Effector memory CD4-positive, alpha-beta T cell (primary cell): ENCODE results near the gene GLT1D1.
A peak's percentile ranks its signal among the peaks of the same experiment; 100 is the strongest.

Experiments used
- DNase-seq, 3 donors: peaks; one replicate each; pipeline ENCODE4 v3.0.0-alpha.2; 2020
- H3K27ac ChIP-seq: 2 replicates; pipeline ENCODE4 v1.7.0; 2013; ENCODE audit warnings: mild to moderate bottlenecking, low read length, moderate library complexity; ENCODE audit not compliant: insufficient read depth, poor library complexity, severe bottlenecking
- H3K27me3 ChIP-seq: replicated peaks from 2 replicates; pipeline ENCODE4 v1.7.0; 2013; ENCODE audit warnings: mild to moderate bottlenecking, low read length; ENCODE audit not compliant: insufficient read depth, control insufficient read depth, poor library complexity, severe bottlenecking
- H3K36me3 ChIP-seq: 2 replicates; pipeline ENCODE4 v1.7.0; 2013; ENCODE audit warnings: mild to moderate bottlenecking, low read length, moderate library complexity; ENCODE audit not compliant: control insufficient read depth, insufficient read depth
- H3K4me1 ChIP-seq: 2 replicates; pipeline ENCODE4 v1.7.0; 2013; ENCODE audit warnings: low read length, mild to moderate bottlenecking; ENCODE audit not compliant: control insufficient read depth, insufficient read depth, poor library complexity, severe bottlenecking
- H3K4me3 ChIP-seq: 2 replicates; pipeline ENCODE4 v1.7.0; 2013; ENCODE audit warnings: low read length, low read depth, mild to moderate bottlenecking; ENCODE audit not compliant: insufficient read depth, poor library complexity, severe bottlenecking
- H3K9me3 ChIP-seq: 2 replicates; pipeline ENCODE4 v1.7.0; 2013; ENCODE audit warnings: mild to moderate bottlenecking, low read length, moderate library complexity; ENCODE audit not compliant: control insufficient read depth

GLT1D1 gene

GRCh38 chr12:128820253-128820652 is 33.0 kb upstream of the GLT1D1 start:
- Histone ChIP-seq H3K4me1 (peaks cover 14% of the 10 kb centered on the region), H3K4me3 (no peak overlapping the region), H3K27ac (no peak overlapping the region)

GRCh38 chr12:128820723-128821432 is 32.4 kb upstream of the GLT1D1 start:
- Histone ChIP-seq H3K27me3 (no peaks in the 10 kb centered on the region), H3K4me3 (no peak overlapping the region), H3K36me3 (no peaks in the 10 kb centered on the region), H3K4me1 (peaks cover 14% of the 10 kb centered on the region), H3K9me3 (no peaks in the 10 kb centered on the region), H3K27ac (no peak overlapping the region)
- DNase-seq = no peak

More at GRCh38 chr12:128820253-128820652, 33.0 kb upstream of the GLT1D1 start:
- H3K27me3 ChIP-seq = no peaks in the 10 kb centered on the region
- no peaks in the 10 kb centered on the region for H3K36me3 ChIP-seq
- no peaks in the 10 kb centered on the region for H3K9me3 ChIP-seq
- no peak for DNase-seq

- DNase-seq = peak; percentile 1 to 5 (median 2)
- peak overlapping the region; percentile 75 for H3K4me3 ChIP-seq
- peaks cover 14% of the 10 kb centered on the region for H3K4me1 ChIP-seq
- no peak overlapping the region for H3K27ac ChIP-seq
- H3K36me3 ChIP-seq = no peaks in the 10 kb centered on the region
- H3K9me3 ChIP-seq = no peaks in the 10 kb centered on the region
- no peaks in the 10 kb centered on the region for H3K27me3 ChIP-seq
Observed at GRCh38 chr12:128823216-128823915, 29.9 kb upstream of the GLT1D1 start.

- DNase-seq = peak; percentile 73 to 84 (median 77)
Observed at GRCh38 chr12:128823916-128824839, 29.1 kb upstream of the GLT1D1 start, which contains the start of gene SLC15A4. Gene SLC15A4 (minus strand): TSS chr12:128823958. CDS start chr12:128823943, 15 bp downstream.

GRCh38 chr12:128825835-128826234 is 27.4 kb upstream of the GLT1D1 start:
- Histone ChIP-seq H3K4me3 (no peak overlapping the region), H3K27me3 (no peaks in the 10 kb centered on the region), H3K4me1 (peaks cover 14% of the 10 kb centered on the region), H3K27ac (no peak overlapping the region), H3K36me3 (no peaks in the 10 kb centered on the region), H3K9me3 (no peaks in the 10 kb centered on the region)
- DNase-seq = no peak

More at GRCh38 chr12:128823916-128824839, 29.1 kb upstream of the GLT1D1 start, which contains the start of gene SLC15A4:
- peak within 1 kb of the TSS; percentile 75 for H3K4me3 ChIP-seq
- peaks cover 14% of the 10 kb centered on the region for H3K4me1 ChIP-seq
- H3K27me3 ChIP-seq = no peaks in the 10 kb centered on the region
- no peaks in the 10 kb centered on the region for H3K36me3 ChIP-seq
- peak within 1 kb of the TSS; percentile 37 for H3K27ac ChIP-seq
- H3K9me3 ChIP-seq = no peaks in the 10 kb centered on the region

- peaks cover 6% of the 10 kb centered on the region for H3K4me1 ChIP-seq
- H3K27ac ChIP-seq = no peak overlapping the region
- H3K4me3 ChIP-seq = no peak overlapping the region
- H3K9me3 ChIP-seq = no peaks in the 10 kb centered on the region
- H3K36me3 ChIP-seq = no peaks in the 10 kb centered on the region
- no peak for DNase-seq
- H3K27me3 ChIP-seq = no peaks in the 10 kb centered on the region
Observed at GRCh38 chr12:128827724-128828123, 25.6 kb upstream of the GLT1D1 start.

GRCh38 chr12:128829861-128830504 is 23.3 kb upstream of the GLT1D1 start:
- Histone ChIP-seq H3K27ac (no peak overlapping the region), H3K36me3 (no peaks in the 10 kb centered on the region), H3K9me3 (no peaks in the 10 kb centered on the region), H3K4me3 (no peak overlapping the region), H3K4me1 (no peaks in the 10 kb centered on the region), H3K27me3 (no peaks in the 10 kb centered on the region)
- no peak for DNase-seq

GRCh38 chr12:128830505-128830893 is 22.8 kb upstream of the GLT1D1 start:
- no peaks in the 10 kb centered on the region for H3K4me1 ChIP-seq
- no peaks in the 10 kb centered on the region for H3K27me3 ChIP-seq
- no peak overlapping the region for H3K27ac ChIP-seq
- no peaks in the 10 kb centered on the region for H3K36me3 ChIP-seq
- H3K9me3 ChIP-seq = no peaks in the 10 kb centered on the region
- no peak for DNase-seq
- H3K4me3 ChIP-seq = no peak overlapping the region

GRCh38 chr12:128833418-128833817 is 19.9 kb upstream of the GLT1D1 start:
- no peak overlapping the region for H3K27ac ChIP-seq
- H3K36me3 ChIP-seq = no peaks in the 10 kb centered on the region
- DNase-seq = no peak
- H3K27me3 ChIP-seq = no peaks in the 10 kb centered on the region
- no peaks in the 10 kb centered on the region for H3K4me1 ChIP-seq
- H3K4me3 ChIP-seq = no peak overlapping the region
- no peaks in the 10 kb centered on the region for H3K9me3 ChIP-seq
